PFSK-1 (cell line): Measurements from ENCODE around the gene RMND5A.

ENCODE experiments used
- FOXP2 ChIP-seq: optimal IDR thresholded peaks from 2 replicates; pipeline ENCODE3; 2011; ENCODE audit warnings: borderline replicate concordance, control low read depth, inconsistent platforms; ENCODE audit not compliant: insufficient read depth; ENCODE audit errors: extremely low read length, extremely low read depth
- POLR2AphosphoS5 ChIP-seq: IDR thresholded peaks from 2 replicates; pipeline ENCODE4 v1.6.1; 2012; ENCODE audit warnings: low read depth, mild to moderate bottlenecking, control low read depth, low read length, moderate library complexity
- REST ChIP-seq, 2 experiments: IDR thresholded peaks; 2 replicates each; pipeline versions ENCODE4 v1.6.1 to v1.8.0; 2011 to 2012; ENCODE audit warnings: low read depth in 2 of 2, low read length in 2 of 2, control low read depth in 1 of 2, inconsistent platforms in 1 of 2, mild to moderate bottlenecking in 1 of 2, moderate library complexity in 1 of 2; ENCODE audit not compliant: insufficient read depth in 1 of 2
- SIN3A ChIP-seq: IDR thresholded peaks from 2 replicates; pipeline ENCODE4 v1.6.1; 2012; ENCODE audit warnings: mild to moderate bottlenecking, low read length, moderate library complexity, borderline replicate concordance; ENCODE audit not compliant: insufficient read depth
- TAF1 ChIP-seq: IDR thresholded peaks from 2 replicates; pipeline ENCODE4 v1.6.1; 2012; ENCODE audit warnings: low read length, control low read depth, borderline replicate concordance; ENCODE audit not compliant: insufficient read depth

RMND5A gene

GRCh38 chr2:86821306-86821705, 101.2 kb downstream of the RMND5A start:
- no peak for TF ChIP-seq TAF1
- no peak for TF ChIP-seq REST (IDR thresholded peaks at IDR 0.05; ENCODE audit: insufficient read depth in 1 of 2, low read depth in 2 of 2, low read length in 2 of 2)
- TF ChIP-seq FOXP2: no peak
- TF ChIP-seq POLR2AphosphoS5: no peak
- TF ChIP-seq SIN3A: no peak

- TF ChIP-seq POLR2AphosphoS5 (no peak), REST (IDR thresholded peaks at IDR 0.05; ENCODE audit: insufficient read depth in 1 of 2, low read depth in 2 of 2, low read length in 2 of 2) (no peak), FOXP2 (no peak), TAF1 (no peak), SIN3A (no peak)
These were observed 101.8 kb downstream of the RMND5A start for GRCh38 chr2:86821842-86822241.

- TF ChIP-seq SIN3A (no peak), TAF1 (no peak), REST (IDR thresholded peaks at IDR 0.05; ENCODE audit: insufficient read depth in 1 of 2, low read depth in 2 of 2, low read length in 2 of 2) (no peak), FOXP2 (no peak), POLR2AphosphoS5 (no peak)
These were observed 102.7 kb downstream of the RMND5A start for GRCh38 chr2:86822668-86823345.

- no peak for TF ChIP-seq SIN3A
These were observed 105.1 kb downstream of the RMND5A start for GRCh38 chr2:86825036-86825692.

- TF ChIP-seq REST (IDR thresholded peaks at IDR 0.05; ENCODE audit: insufficient read depth in 1 of 2, low read depth in 2 of 2, low read length in 2 of 2): no peak
- TF ChIP-seq POLR2AphosphoS5: no peak
- no peak for TF ChIP-seq TAF1
- TF ChIP-seq FOXP2: no peak
- no peak for TF ChIP-seq SIN3A
These were observed 105.7 kb downstream of the RMND5A start for GRCh38 chr2:86825693-86826381.
